HG03432 (cell line): ENCODE data around the gene NR3C1.
A peak's percentile ranks its signal among the peaks of the same experiment; 100 is the strongest.
"Not testable (repeated sequence)": the region's sequence is repeated elsewhere in the genome, so short reads cannot be mapped to it uniquely, and the experiment has no call there.

Experiments used
- ATAC-seq: cut with Tn5 transposase; IDR thresholded peaks from one replicate; pipeline ENCODE4 v1.9.1; 2021; ENCODE audit warnings: mild to moderate bottlenecking, moderate library complexity; ENCODE audit not compliant: unreplicated experiment

The NR3C1 gene

DNA sequence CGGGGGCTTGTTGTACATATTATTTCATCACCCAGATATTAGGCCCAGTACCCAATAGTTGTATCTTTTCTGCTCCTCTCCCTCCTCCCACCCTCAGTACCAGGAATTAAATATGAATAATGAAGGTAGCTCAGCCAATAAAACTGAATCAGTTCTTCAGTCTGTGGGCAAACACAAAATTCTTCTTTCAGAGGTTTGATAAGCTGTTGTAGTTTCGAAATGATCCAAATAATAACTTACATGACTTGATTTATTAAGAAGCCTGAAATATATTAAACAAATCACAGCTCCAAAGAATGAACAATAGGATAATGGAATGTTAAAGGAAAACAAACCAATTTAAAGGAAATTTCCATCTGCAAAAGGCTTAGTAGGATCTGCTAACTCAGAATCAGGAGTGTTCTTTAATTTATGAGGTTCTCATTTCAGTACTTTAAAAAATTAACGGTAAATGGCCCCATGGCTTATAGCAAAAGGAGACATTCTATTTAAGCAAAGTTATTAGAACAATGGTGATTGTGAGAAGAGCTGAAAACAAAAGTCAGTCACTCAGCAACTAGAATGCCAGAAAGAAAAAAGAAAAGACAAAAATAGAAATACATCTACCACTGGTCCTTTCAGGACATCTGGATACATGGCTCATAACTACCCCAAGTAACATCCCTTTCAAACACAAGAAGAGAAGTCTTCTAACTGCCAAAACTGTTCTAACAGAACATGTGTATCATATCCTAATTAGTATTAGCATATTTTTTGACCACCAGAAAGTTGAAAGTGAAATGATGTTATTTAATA, 62.4 kb downstream of the NR3C1 start:
- ATAC-seq = no peak

DNA sequence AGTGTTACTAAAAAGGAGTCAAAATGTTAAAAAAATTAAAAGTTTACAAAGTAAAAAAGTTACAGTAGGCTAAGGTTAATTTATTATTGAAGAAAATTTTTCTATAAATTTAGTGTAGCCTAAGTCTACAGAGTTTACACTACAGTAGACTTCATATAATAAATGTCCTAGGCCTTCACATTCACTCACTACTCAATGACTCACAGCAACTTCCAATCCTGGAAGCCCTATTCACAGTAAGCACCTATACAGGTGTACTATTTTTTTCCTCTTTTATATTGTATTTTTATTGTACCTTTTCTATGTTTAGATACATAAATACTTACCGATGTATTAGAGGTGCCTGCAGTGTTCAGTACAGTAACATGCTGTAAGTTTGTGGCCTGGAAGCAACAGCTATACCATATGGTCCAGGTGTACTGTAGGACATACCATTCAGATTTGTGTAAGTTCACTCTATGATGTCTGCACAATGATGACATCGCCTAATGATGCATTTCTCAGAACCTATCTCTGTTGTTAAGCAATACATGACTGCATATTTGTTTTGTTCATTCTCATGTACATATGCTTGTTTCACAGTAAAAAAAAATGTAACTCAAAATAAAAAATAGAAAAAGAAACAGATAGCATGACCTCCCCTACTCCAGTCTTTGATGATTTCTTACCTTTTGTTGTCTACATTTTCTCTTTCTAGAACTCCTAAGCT, 64.7 kb downstream of the NR3C1 start:
- ATAC-seq = no peak

DNA sequence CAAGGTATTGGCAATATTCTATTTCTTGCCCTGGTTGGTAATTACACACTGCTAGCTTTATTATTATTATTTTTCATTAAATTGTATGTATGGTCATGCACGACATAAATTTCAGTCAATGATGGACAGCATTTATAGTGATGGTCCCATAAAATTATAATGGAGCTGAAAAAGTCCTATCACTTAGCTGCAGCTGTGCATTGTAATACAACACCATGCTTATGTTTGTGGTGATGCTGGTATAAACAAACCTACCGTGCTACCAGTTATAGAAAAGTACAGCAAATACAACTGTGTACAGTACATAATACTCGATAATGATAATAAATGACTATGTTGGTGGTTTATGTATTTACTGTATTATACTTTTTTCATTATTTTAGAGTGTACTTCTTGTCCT, 65.5 kb downstream of the NR3C1 start:
- ATAC-seq = no peak

DNA sequence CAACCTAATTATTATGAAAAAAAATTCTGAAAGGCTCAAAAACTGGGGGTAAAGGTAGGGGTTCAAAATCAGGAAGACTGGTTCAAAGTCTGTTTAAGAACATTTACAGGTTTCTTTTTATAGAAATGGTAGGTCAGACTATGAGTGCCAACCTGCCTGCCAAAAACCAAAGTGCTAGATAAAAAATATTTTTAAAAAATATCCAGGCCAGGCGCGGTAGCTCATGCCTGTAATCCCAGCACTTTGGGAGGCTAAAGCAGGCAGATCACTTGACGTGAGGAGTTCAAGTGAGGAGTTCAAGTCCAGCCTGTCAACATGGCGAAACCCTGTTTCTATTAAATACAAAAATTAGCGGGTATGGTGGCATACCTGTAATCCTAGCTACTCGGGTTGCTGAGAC, 67.0 kb downstream of the NR3C1 start:
- ATAC-seq = no peak

DNA sequence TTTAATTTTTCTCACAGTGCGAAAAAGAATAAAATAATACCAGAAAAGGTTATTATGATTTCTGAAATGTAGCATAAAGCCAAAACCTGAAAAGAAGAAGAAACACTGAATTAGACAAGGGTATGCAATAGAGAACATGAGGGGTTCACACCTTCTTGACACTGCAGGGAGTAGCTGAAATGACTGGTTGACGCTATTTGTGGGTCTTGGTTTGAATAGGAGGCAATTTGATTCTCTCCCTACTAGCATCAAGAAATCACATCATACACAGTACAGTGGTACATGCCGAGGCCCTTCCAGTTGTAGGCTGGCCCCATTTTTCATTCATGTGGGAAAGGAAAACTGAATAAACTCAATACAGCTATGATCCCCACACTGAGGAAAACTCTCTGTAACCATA, 68.6 kb downstream of the NR3C1 start:
- no peak for ATAC-seq

DNA sequence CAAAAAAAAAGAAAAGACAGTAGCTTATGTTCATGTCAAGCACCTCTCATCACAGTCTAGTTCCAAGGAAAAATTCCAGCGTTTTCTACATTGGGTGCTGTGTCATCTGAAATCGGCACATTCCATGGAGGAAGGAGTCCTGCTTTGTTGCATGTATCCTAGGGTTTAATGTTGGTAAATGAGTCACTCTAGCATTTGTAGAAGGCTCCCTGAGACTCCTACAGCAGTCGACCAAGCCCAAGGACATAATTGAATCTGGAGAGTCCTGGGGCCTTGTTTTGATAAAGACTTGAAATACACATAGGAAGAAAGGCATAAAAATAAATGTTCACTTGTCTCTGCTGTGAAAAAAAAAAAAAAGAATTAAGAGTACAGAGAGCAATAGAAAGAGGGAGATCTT, 69.1 kb downstream of the NR3C1 start:
- ATAC-seq = not testable (repeated sequence)

DNA sequence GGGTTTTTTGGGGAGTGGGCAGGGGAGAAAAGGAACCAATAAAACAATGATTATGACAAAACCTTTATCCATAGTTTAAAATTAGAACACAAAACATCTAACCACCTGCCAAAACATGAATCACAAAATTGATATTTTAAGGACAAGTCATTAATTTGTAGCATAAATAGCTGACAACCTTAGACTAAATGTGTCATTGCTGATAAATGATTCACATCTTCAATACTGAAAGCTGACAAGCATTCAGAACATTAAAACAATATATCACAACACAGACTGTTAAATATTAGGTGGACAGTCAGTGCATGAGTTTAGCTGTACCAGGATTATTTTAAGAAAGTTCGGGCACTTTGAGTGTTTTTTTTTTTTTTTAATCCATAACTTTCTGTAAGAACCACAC, 71.5 kb downstream of the NR3C1 start:
- no peak for ATAC-seq

DNA sequence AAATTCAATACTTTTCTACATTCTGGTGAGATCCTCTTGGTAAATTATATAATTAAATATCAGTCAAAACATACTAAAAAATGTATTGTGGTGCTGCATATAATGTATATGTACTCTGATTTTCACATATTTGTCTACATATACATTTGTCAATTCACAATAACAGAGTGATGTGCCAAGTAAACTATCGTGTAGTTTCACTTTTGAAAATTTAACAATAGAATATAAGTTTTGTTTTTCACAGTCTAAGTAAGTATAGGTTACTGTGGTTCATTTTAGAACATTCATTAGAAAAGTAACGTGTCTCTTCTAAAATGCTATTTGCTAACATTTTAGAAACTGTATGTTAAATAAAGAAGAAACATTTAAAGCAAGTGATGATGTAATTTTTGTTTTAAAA, 73.6 kb downstream of the NR3C1 start:
- ATAC-seq = no peak

DNA sequence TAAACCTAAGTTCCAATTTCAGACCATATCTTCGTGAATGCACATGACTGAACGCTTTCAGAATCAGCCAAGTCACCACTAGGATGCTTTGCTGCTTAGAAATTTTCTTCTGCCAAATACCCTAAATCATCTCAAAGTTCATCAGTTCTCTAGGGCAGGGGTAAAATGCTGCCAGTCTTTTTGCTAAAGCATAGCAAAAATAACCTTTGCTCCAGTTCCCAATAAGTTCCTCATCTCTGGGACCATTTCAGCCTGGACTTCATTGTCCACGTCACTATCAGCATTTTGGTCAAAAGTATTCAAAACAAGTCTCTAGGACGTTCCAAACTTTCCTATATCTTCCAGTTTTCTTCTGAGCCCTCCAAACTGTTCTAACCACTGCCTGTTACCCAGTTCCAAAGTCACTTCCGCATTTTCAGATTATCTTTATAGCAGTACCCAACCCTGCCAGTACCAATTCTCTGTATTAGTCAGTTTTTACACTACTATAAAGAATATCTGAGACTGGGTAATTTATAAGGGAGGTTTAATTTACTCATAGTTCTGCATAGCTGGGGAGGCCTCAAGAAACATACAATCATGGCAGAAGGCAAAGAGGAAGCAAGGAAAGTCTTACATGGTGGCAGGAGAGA, 74.8 kb downstream of the NR3C1 start:
- no peak for ATAC-seq

DNA sequence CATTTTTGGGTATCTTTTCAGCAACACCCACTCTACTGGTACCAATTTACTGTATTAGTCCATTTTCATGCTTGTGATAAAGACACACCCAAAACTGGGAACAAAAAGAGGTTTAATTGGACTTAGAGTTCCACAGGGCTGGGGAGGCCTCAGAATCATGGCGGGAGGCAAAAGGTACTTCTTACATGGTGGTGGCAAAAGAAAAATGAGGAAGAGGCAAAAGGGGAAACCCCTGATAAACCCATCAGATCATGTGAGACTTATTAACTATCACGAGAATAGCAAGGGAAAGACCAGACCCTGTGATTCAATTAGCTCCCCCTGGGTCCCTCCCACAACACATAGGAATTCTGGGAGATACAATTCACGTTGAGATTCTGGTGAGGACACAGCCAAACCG, 78.4 kb downstream of the NR3C1 start:
- not testable (repeated sequence) for ATAC-seq

DNA sequence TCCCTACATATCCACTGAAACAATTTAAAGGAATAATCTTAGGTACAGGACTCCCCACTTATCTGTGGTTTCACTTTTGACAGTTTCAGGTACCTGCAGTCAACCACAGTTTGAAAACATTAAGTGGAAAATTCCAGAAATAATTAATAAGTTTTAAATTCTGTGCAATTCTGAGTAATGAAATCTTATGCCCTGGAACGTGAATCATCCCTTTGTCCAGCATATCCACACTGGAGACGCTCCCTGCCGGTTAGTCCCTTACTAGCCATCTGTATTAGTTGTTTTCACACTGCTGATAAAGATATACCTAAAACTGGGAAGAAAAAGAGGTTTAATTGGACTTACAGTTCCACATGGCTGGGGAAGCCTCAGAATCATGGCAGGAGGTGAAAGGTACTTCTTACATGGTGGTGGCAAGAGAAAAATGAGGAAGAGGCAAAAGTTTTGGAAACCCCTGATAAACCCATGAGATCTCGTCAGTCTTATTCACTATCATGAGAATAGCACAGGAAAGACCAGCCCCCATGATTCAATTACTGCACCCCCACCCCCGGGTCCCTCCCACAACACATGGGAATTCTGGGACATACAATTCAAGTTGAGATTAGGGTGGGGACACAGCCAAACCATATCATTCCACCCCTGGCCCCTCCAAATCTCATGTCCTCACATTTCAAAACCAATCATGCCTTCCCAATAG, 80.4 kb downstream of the NR3C1 start:
- not testable (repeated sequence) for ATAC-seq

DNA sequence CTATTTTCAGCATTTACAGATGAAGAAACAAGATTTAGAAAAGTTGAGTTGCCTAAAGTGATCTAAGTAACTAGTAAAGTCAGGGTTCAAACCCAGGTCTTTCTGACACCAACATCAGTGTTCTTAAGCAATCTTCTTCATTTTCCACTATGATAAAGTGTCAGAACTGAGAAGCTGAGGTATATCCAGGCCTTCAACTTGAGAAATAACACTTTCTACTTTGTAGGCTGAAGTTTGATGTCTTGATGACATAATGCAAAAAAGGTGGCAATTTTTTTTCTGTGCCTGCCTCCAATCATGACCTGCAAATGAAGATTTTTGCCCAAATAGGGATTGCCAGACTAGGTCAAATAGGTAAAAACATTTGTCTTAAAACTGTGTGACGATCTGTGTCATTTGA, 81.3 kb downstream of the NR3C1 start:
- ATAC-seq = no peak

DNA sequence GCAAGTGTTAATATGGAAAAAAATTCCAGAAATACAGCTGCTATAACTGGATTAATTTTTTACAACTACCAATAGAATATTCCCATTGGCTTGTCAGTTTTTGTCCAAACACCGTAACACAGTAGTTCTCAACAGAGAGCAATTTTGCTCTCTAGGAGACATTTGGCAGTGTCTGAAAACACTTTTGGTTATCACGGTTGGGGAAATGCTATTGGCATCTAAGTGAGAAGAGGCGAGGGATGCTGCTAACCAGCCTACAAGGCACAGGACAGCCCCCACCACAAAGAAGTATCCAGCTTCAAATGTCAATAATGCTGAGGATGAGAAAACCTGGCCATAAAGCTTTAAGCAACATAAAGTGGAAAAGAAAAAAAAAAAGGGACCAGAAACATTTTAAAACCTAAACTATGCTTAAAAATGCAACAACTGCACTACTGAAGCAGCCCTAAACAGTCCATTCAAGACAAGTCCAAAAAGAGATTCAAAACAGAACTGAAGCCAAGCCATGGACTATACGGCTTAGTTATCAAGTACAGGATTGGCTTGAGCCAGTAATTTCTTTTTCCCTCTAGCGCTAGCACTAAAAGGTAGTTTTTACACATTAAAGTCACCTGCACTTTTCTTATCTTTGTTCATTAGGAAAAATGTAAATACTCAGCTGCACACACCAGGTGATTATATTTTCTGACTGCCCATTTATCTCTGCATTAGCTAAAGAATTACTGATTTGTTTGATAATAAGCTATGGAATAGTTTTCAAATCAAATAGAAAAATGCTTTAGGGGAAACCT, 83.9 kb downstream of the NR3C1 start:
- no peak for ATAC-seq

DNA sequence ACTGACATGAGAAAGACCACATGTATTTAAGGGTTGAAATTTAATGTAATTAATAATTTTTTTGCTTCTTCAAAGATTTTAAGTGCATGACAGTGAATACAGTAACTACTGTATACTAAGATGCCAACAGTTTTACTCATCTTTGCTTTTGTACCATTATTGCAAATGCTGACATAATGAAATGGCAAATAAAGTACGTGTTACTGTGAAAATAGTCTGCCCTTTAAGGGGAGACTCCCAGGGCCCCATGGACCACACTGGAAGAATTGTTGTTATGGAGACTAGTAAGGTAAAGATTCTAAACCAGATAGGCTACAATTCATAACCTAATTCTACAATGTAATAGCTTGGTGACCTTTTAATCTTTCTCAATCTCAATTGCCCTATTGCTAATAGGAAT, 84.7 kb downstream of the NR3C1 start:
- no peak for ATAC-seq

DNA sequence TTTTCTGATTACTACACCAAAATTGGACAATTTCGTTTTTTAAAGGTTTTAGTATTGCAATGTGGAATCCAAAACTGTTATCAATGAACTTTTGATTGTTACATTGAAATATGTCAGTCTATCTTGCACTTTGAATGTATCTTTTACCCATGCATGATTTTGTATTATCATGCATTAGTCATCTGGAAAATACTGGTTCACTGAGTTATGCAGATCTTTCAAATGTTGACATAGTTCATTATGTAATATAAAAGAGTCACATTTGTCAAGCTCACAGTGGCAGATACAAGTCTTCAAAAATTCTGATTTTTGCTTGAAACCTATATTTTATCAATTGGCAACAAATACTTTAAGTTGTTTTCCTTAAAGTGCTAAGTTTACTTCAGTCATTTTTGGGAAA, 85.2 kb downstream of the NR3C1 start:
- ATAC-seq = no peak

DNA sequence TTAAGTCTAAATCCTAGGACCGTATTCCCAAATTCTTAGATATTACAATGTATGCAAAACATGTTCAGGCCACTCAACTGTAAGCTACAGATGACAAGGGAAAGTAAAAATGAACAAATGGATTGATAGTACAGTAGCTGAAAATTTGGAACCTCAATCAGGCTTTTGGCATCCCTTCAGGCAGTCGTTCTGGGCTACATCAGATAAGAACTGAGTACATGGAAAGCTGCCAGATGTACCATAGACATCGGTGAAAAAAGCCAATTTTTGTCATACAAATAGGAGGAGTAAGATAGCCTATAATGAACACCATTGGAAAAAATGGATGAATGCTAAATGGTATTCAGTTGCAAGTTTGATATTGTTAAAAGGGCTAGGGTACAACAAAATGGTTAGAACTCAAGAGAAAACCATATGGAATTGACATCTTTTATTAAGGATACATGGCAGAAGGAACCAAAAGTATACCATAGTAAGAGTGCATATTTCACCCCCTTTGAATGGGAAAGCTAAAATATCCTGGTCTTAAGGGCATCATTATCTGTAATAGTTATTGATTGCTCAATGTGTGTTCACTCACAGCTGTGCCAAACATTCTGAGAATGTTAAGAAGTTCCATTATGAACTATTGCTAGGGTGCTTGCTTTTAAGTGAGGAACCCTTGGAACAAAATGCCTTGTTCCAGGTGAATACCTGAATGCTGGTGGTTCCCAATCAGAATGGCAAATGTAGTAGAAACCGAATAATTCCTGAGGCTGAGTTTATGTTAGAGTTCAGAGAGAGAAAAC, 86.4 kb downstream of the NR3C1 start:
- ATAC-seq = no peak

DNA sequence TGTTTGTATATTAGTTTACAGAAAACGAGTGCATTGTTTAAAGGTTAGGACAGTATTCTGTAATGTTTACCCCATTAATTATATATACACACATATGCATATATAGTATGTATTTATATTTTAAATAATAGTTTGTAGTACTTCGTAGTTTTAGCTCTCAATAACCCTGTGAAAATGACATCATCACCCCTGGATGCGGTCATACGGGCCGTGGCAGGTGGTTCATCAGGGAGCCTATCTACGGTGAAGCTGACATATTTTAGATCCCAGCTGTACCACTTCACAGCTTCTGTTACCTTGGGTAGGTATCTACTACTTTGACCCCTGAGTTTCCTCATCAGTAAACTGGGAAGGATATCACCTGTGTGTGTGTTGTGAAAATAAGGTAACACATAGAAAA, 87.1 kb downstream of the NR3C1 start:
- ATAC-seq = no peak

DNA sequence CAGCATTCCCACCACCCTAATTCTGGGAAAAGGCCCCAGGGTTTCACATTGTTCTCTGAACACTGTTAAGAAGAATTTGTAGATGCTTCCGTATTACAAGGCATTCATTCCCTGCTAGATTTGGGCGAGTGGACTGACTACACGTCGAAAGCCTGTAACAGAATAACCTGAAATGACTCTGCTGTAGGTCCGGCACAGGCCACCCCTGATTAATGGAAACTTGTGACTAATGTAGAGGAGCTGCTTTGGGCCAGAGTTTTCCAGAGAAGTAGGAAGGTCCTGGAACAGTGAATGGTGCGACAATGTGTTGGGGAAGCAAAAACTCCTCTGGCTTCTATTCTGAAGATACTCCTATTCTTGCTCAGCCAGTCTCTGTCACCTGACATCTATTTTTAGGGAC, 87.6 kb downstream of the NR3C1 start:
- no peak for ATAC-seq

DNA sequence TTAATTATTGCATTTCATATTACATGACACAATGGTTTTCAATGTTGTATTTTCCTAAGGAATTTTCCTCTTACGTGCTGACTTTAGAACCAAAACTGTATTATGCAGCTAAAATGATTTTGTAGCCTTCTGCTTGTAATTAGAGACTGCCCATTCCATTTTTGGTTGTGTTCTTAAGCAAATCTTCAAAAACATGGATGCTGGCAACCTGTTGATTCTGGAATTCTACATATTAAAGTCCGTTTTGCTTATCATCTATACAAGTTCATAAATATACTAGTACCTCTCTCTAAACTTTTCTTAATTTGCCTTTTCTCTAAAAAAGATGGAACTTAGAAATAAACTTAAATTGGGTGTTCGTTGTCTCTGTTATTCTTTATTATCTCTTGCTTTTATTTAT, 88.3 kb downstream of the NR3C1 start:
- no peak for ATAC-seq

DNA sequence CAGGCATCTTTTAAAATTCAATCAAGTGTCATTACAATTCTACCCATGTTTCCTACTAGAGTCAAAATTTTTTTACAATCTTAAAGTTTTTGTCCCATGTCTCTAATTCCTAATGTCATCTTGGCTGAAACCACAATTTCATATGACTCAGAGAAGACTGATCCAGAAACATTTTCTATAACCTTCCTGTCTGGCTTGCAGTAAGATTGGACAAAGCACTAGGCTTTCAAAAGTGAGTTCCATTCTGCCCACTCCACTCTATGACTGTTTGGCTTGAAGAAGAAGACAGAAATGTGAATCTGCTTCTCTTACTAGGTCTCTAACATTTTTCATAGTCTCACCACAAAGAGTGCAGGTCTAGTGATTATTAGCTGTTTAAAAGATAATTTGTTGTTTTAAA, 88.8 kb downstream of the NR3C1 start:
- peak; percentile 38 for ATAC-seq
